ENCODE data around the gene RHEB.

The RHEB gene

GRCh38 chr7:151447901-151448260 lies 71.8 kb downstream of the RHEB start:
- Histone ChIP-seq H3K9me3 (ENCODE audit: control insufficient read depth, insufficient read depth, low read depth, low read length) (no peaks in the 10 kb centered on the region), H3K4me3 (ENCODE audit: low read depth, low read length) (peak overlapping the region; percentile 66), H3K9ac (ENCODE audit: low read length) (no peak overlapping the region), H3K36me3 (ENCODE audit: control insufficient read depth, insufficient read depth, low read length) (no peaks in the 10 kb centered on the region), H3K4me1 (ENCODE audit: control insufficient read depth, insufficient read depth, low read length) (peaks cover under 1% of the 10 kb centered on the region; the same call in 1 of the 2 replicates), H3K27ac (ENCODE audit: low read depth, low read length) (no peak overlapping the region), H3K27me3 (ENCODE audit: control insufficient read depth, insufficient read depth, low read length) (peaks cover 7% of the 10 kb centered on the region; the same call in 1 of the 2 replicates)

- Histone ChIP-seq H3K27ac (ENCODE audit: low read depth, low read length) (no peak overlapping the region), H3K36me3 (ENCODE audit: control insufficient read depth, insufficient read depth, low read length) (no peaks in the 10 kb centered on the region), H3K9ac (ENCODE audit: low read length) (no peak overlapping the region), H3K4me1 (ENCODE audit: control insufficient read depth, insufficient read depth, low read length) (no peaks in the 10 kb centered on the region; the same call in 1 of the 2 replicates), H3K27me3 (ENCODE audit: control insufficient read depth, insufficient read depth, low read length) (peaks cover 7% of the 10 kb centered on the region; the same call in 1 of the 2 replicates), H3K9me3 (ENCODE audit: control insufficient read depth, insufficient read depth, low read depth, low read length) (no peaks in the 10 kb centered on the region), H3K4me3 (ENCODE audit: low read depth, low read length) (no peak overlapping the region)
These were observed 72.4 kb downstream of the RHEB start for GRCh38 chr7:151447312-151447711.

- Histone ChIP-seq H3K9ac (ENCODE audit: low read length) (no peak overlapping the region), H3K27me3 (ENCODE audit: control insufficient read depth, insufficient read depth, low read length) (peaks cover 7% of the 10 kb centered on the region; the same call in 1 of the 2 replicates), H3K9me3 (ENCODE audit: control insufficient read depth, insufficient read depth, low read depth, low read length) (no peaks in the 10 kb centered on the region), H3K27ac (ENCODE audit: low read depth, low read length) (no peak overlapping the region), H3K36me3 (ENCODE audit: control insufficient read depth, insufficient read depth, low read length) (no peaks in the 10 kb centered on the region), H3K4me1 (ENCODE audit: control insufficient read depth, insufficient read depth, low read length) (peaks cover 6% of the 10 kb centered on the region), H3K4me3 (ENCODE audit: low read depth, low read length) (no peak overlapping the region)
These were observed 73.3 kb downstream of the RHEB start for GRCh38 chr7:151446412-151446811.

GRCh38 chr7:151444632-151445031 lies 75.1 kb downstream of the RHEB start:
- Histone ChIP-seq H3K9me3 (ENCODE audit: control insufficient read depth, insufficient read depth, low read depth, low read length) (no peaks in the 10 kb centered on the region), H3K27ac (ENCODE audit: low read depth, low read length) (no peak overlapping the region), H3K4me1 (ENCODE audit: control insufficient read depth, insufficient read depth, low read length) (peaks cover 20% of the 10 kb centered on the region), H3K36me3 (ENCODE audit: control insufficient read depth, insufficient read depth, low read length) (no peaks in the 10 kb centered on the region), H3K27me3 (ENCODE audit: control insufficient read depth, insufficient read depth, low read length) (peaks cover 7% of the 10 kb centered on the region; the same call in 1 of the 2 replicates), H3K4me3 (ENCODE audit: low read depth, low read length) (no peak overlapping the region), H3K9ac (ENCODE audit: low read length) (no peak overlapping the region)

- Histone ChIP-seq H3K27ac (ENCODE audit: low read depth, low read length) (no peak overlapping the region), H3K4me3 (ENCODE audit: low read depth, low read length) (no peak overlapping the region), H3K4me1 (ENCODE audit: control insufficient read depth, insufficient read depth, low read length) (peaks cover 27% of the 10 kb centered on the region), H3K36me3 (ENCODE audit: control insufficient read depth, insufficient read depth, low read length) (no peaks in the 10 kb centered on the region), H3K9ac (ENCODE audit: low read length) (no peak overlapping the region), H3K9me3 (ENCODE audit: control insufficient read depth, insufficient read depth, low read depth, low read length) (no peaks in the 10 kb centered on the region), H3K27me3 (ENCODE audit: control insufficient read depth, insufficient read depth, low read length) (peaks cover 12% of the 10 kb centered on the region; the same call in 1 of the 2 replicates)
These were observed 76.8 kb downstream of the RHEB start for GRCh38 chr7:151442776-151443496.

- no peaks in the 10 kb centered on the region for H3K9me3 ChIP-seq (ENCODE audit: control insufficient read depth, insufficient read depth, low read depth, low read length)
- H3K27me3 ChIP-seq (ENCODE audit: control insufficient read depth, insufficient read depth, low read length), result peaks cover 9% of the 10 kb centered on the region; the same call in 1 of the 2 replicates
- H3K4me3 ChIP-seq (ENCODE audit: low read depth, low read length), result peak overlapping the region; percentile 70
- H3K27ac ChIP-seq (ENCODE audit: low read depth, low read length), result no peak overlapping the region
- H3K4me1 ChIP-seq (ENCODE audit: control insufficient read depth, insufficient read depth, low read length), result peaks cover 37% of the 10 kb centered on the region
- no peaks in the 10 kb centered on the region for H3K36me3 ChIP-seq (ENCODE audit: control insufficient read depth, insufficient read depth, low read length)
- H3K9ac ChIP-seq (ENCODE audit: low read length), result peak overlapping the region; percentile 57
These were observed 78.8 kb downstream of the RHEB start for GRCh38 chr7:151440799-151441445.

GRCh38 chr7:151439855-151440798 lies 79.6 kb downstream of the RHEB start, which contains the start of gene CRYGN:
Gene CRYGN, minus strand, starts transcription at chr7:151440141. Its CDS starts 224 bp downstream, at chr7:151439917.
- Histone ChIP-seq H3K9me3 (ENCODE audit: control insufficient read depth, insufficient read depth, low read depth, low read length) (no peaks in the 10 kb centered on the region), H3K27me3 (ENCODE audit: control insufficient read depth, insufficient read depth, low read length) (peaks cover 9% of the 10 kb centered on the region; the same call in 1 of the 2 replicates), H3K36me3 (ENCODE audit: control insufficient read depth, insufficient read depth, low read length) (no peaks in the 10 kb centered on the region), H3K4me3 (ENCODE audit: low read depth, low read length) (peak within 1 kb of the TSS; percentile 70), H3K4me1 (ENCODE audit: control insufficient read depth, insufficient read depth, low read length) (peaks cover 37% of the 10 kb centered on the region), H3K27ac (ENCODE audit: low read depth, low read length) (no peak within 1 kb of the TSS), H3K9ac (ENCODE audit: low read length) (peak within 1 kb of the TSS; percentile 57)

- H3K36me3 ChIP-seq (ENCODE audit: control insufficient read depth, insufficient read depth, low read length), result no peaks in the 10 kb centered on the region
- peaks cover 9% of the 10 kb centered on the region; the same call in 1 of the 2 replicates for H3K27me3 ChIP-seq (ENCODE audit: control insufficient read depth, insufficient read depth, low read length)
- peak overlapping the region; percentile 70 for H3K4me3 ChIP-seq (ENCODE audit: low read depth, low read length)
- H3K27ac ChIP-seq (ENCODE audit: low read depth, low read length), result no peak overlapping the region
- no peaks in the 10 kb centered on the region for H3K9me3 ChIP-seq (ENCODE audit: control insufficient read depth, insufficient read depth, low read depth, low read length)
- peaks cover 37% of the 10 kb centered on the region for H3K4me1 ChIP-seq (ENCODE audit: control insufficient read depth, insufficient read depth, low read length)
- H3K9ac ChIP-seq (ENCODE audit: low read length), result peak overlapping the region; percentile 57
These were observed 80.7 kb downstream of the RHEB start for GRCh38 chr7:151438864-151439601.

GRCh38 chr7:151437866-151438516 lies 81.7 kb downstream of the RHEB start:
- no peak overlapping the region for H3K4me3 ChIP-seq (ENCODE audit: low read depth, low read length)

GRCh38 chr7:151437159-151437553 lies 82.5 kb downstream of the RHEB start:
- no peak overlapping the region for H3K4me3 ChIP-seq (ENCODE audit: low read depth, low read length)
- no peaks in the 10 kb centered on the region for H3K36me3 ChIP-seq (ENCODE audit: control insufficient read depth, insufficient read depth, low read length)
- no peak overlapping the region for H3K9ac ChIP-seq (ENCODE audit: low read length)
- peaks cover 9% of the 10 kb centered on the region; the same call in 1 of the 2 replicates for H3K27me3 ChIP-seq (ENCODE audit: control insufficient read depth, insufficient read depth, low read length)
- H3K4me1 ChIP-seq (ENCODE audit: control insufficient read depth, insufficient read depth, low read length), result peaks cover 37% of the 10 kb centered on the region
- H3K9me3 ChIP-seq (ENCODE audit: control insufficient read depth, insufficient read depth, low read depth, low read length), result no peaks in the 10 kb centered on the region
- no peak overlapping the region for H3K27ac ChIP-seq (ENCODE audit: low read depth, low read length)

More at GRCh38 chr7:151437866-151438516, 81.7 kb downstream of the RHEB start:
- Histone ChIP-seq H3K4me1 (ENCODE audit: control insufficient read depth, insufficient read depth, low read length) (peaks cover 37% of the 10 kb centered on the region), H3K27ac (ENCODE audit: low read depth, low read length) (no peak overlapping the region), H3K27me3 (ENCODE audit: control insufficient read depth, insufficient read depth, low read length) (peaks cover 9% of the 10 kb centered on the region; the same call in 1 of the 2 replicates), H3K9ac (ENCODE audit: low read length) (no peak overlapping the region), H3K36me3 (ENCODE audit: control insufficient read depth, insufficient read depth, low read length) (no peaks in the 10 kb centered on the region), H3K9me3 (ENCODE audit: control insufficient read depth, insufficient read depth, low read depth, low read length) (no peaks in the 10 kb centered on the region)

Data from HUES6 (cell line).